GM19395 (cell line): Measurements from ENCODE around the gene GALNT6.

ENCODE experiments used
- ATAC-seq: cut with Tn5 transposase; IDR thresholded peaks from one replicate; pipeline ENCODE4 v1.9.1; 2021; ENCODE audit warnings: mild to moderate bottlenecking, moderate library complexity; ENCODE audit not compliant: unreplicated experiment

GALNT6 gene

GRCh38 chr12:51406859-51407258, 15.7 kb upstream of the GALNT6 start:
- no peak for ATAC-seq

- no peak for ATAC-seq
These were observed 15.1 kb upstream of the GALNT6 start for GRCh38 chr12:51406290-51406689.

GRCh38 chr12:51405801-51406207, 14.6 kb upstream of the GALNT6 start:
- ATAC-seq = no peak

- no peak for ATAC-seq
These were observed 13.4 kb upstream of the GALNT6 start for GRCh38 chr12:51404627-51405026.

GRCh38 chr12:51403681-51404136, 12.5 kb upstream of the GALNT6 start:
- no peak for ATAC-seq

GRCh38 chr12:51403159-51403558, 12.0 kb upstream of the GALNT6 start:
- no peak for ATAC-seq

GRCh38 chr12:51401900-51402299, 10.7 kb upstream of the GALNT6 start:
- ATAC-seq = no peak

- ATAC-seq = no peak
These were observed 10.3 kb upstream of the GALNT6 start for GRCh38 chr12:51401486-51401885.

GRCh38 chr12:51401020-51401419, 9.8 kb upstream of the GALNT6 start:
- no peak for ATAC-seq

GRCh38 chr12:51399891-51400290, 8.7 kb upstream of the GALNT6 start:
- no peak for ATAC-seq

- ATAC-seq = no peak
These were observed 6.5 kb upstream of the GALNT6 start for GRCh38 chr12:51397670-51398069.

GRCh38 chr12:51395283-51396230, 4.4 kb upstream of the GALNT6 start:
- ATAC-seq = no peak

GRCh38 chr12:51393676-51394545, 2.7 kb upstream of the GALNT6 start:
- no peak for ATAC-seq

- peak; percentile 28 for ATAC-seq
These were observed 1.5 kb upstream of the GALNT6 start for GRCh38 chr12:51392556-51393237.

- peak; percentile 17 for ATAC-seq
These were observed 319 bp downstream of the GALNT6 start for GRCh38 chr12:51390891-51391282.

- no peak for ATAC-seq
These were observed 749 bp downstream of the GALNT6 start for GRCh38 chr12:51390457-51390856.

GRCh38 chr12:51389302-51389999, 1.8 kb downstream of the GALNT6 start:
- no peak for ATAC-seq

- ATAC-seq = no peak
These were observed 2.4 kb downstream of the GALNT6 start for GRCh38 chr12:51388846-51389245.

- ATAC-seq = no peak
These were observed 3.0 kb downstream of the GALNT6 start for GRCh38 chr12:51388069-51388799.

- ATAC-seq = no peak
These were observed 4.9 kb downstream of the GALNT6 start for GRCh38 chr12:51386351-51386750.
